SK-N-SH treated with all-trans-retinoic acid at 6 μM for 48 hours (cell line): Measurements from ENCODE around the gene MYL3.

Experiments used
- ATAC-seq: fragments of 200-7000 bp; cut with Tn5 transposase; 3 replicates; pipeline ENCODE4 v1.9.1; 2020; ENCODE audit warnings: mild to moderate bottlenecking, moderate library complexity
- ARNTL ChIP-seq: fragments of 450-650 bp; formaldehyde crosslinking; IDR thresholded peaks from 2 replicates; pipeline ENCODE4 v1.5.0; 2020; ENCODE audit warnings: low read depth, mild to moderate bottlenecking, moderate library complexity, borderline replicate concordance
- BACH2 ChIP-seq: fragments of 250-450 bp; sonication (Bioruptor Pico); IDR thresholded peaks from 2 replicates; pipeline ENCODE4 v1.9.0; 2021; ENCODE audit warnings: mild to moderate bottlenecking, borderline replicate concordance
- CSDC2 ChIP-seq: fragments of 250-450 bp; sonication (Bioruptor Pico); IDR thresholded peaks from 2 replicates; pipeline ENCODE4 v1.5.0; 2020; ENCODE audit warnings: mild to moderate bottlenecking, moderate library complexity
- GLIS3 ChIP-seq: fragments of 250-450 bp; sonication (Bioruptor Pico); IDR thresholded peaks from 2 replicates; pipeline ENCODE4 v1.5.0; 2020; ENCODE audit warnings: mild to moderate bottlenecking, moderate library complexity
- ISL1 ChIP-seq: fragments of 250-450 bp; sonication (Bioruptor Pico); IDR thresholded peaks from 2 replicates; pipeline ENCODE4 v2.1.2; 2022; ENCODE audit warnings: mild to moderate bottlenecking, moderate library complexity
- OSR1 ChIP-seq: fragments of 250-450 bp; sonication (Bioruptor Pico); IDR thresholded peaks from 2 replicates; pipeline ENCODE4 v1.8.0; 2022; ENCODE audit warnings: moderate library complexity, mild to moderate bottlenecking, inconsistent platforms
- PPARA ChIP-seq: fragments of 250-450 bp; sonication (Bioruptor Pico); IDR thresholded peaks from 2 replicates; pipeline ENCODE4 v1.5.0; 2020; ENCODE audit warnings: mild to moderate bottlenecking, borderline replicate concordance
- RARB ChIP-seq: fragments of 250-450 bp; sonication (Bioruptor Pico); IDR thresholded peaks from 2 replicates; pipeline ENCODE4 v1.8.0; 2021; ENCODE audit warnings: mild to moderate bottlenecking, moderate library complexity
- TCF4 ChIP-seq: fragments of 250-450 bp; sonication (Bioruptor Pico); IDR thresholded peaks from 2 replicates; pipeline ENCODE4 v1.8.0; 2021; ENCODE audit warnings: mild to moderate bottlenecking, moderate library complexity, borderline replicate concordance
- TOX ChIP-seq: fragments of 250-450 bp; sonication (Bioruptor Pico); IDR thresholded peaks from 2 replicates; pipeline ENCODE4 v1.8.0; 2021; ENCODE audit warnings: mild to moderate bottlenecking, moderate library complexity, borderline replicate concordance
- ZC3H10 ChIP-seq: fragments of 250-450 bp; sonication (Bioruptor Pico); IDR thresholded peaks from 2 replicates; pipeline ENCODE4 v1.5.1; 2021; ENCODE audit warnings: mild to moderate bottlenecking, moderate library complexity
- ZFP30 ChIP-seq: fragments of 450-650 bp; formaldehyde crosslinking; IDR thresholded peaks from 2 replicates; pipeline ENCODE4 v1.5.0; 2022; ENCODE audit warnings: mild to moderate bottlenecking, moderate library complexity
- ZNF565 ChIP-seq: fragments of 450-650 bp; formaldehyde crosslinking; conservative IDR thresholded peaks from 2 replicates; pipeline ENCODE4 v1.5.0; 2020; ENCODE audit warnings: low read depth, mild to moderate bottlenecking, moderate library complexity
- ZNF8 ChIP-seq: fragments of 450-650 bp; formaldehyde crosslinking; IDR thresholded peaks from 2 replicates; pipeline ENCODE4 v1.5.0; 2020; ENCODE audit warnings: mild to moderate bottlenecking, moderate library complexity
- TF ChIP-seq, protein P1 (sequence below): fragments of 250-450 bp; sonication (Bioruptor Pico); IDR thresholded peaks from 2 replicates; pipeline ENCODE4 v1.8.0; 2020; ENCODE audit warnings: mild to moderate bottlenecking, moderate library complexity, borderline replicate concordance
- TF ChIP-seq, protein P2 (sequence below): fragments of 250-450 bp; sonication (Bioruptor Pico); IDR thresholded peaks from 2 replicates; pipeline ENCODE4 v1.5.0; 2020; ENCODE audit warnings: mild to moderate bottlenecking, moderate library complexity
- TF ChIP-seq, protein P3 (sequence below): fragments of 250-450 bp; sonication (Bioruptor Pico); IDR thresholded peaks from 2 replicates; pipeline ENCODE4 v1.8.0; 2021; ENCODE audit warnings: low read depth, mild to moderate bottlenecking, moderate library complexity, borderline replicate concordance
- TF ChIP-seq, protein P4 (sequence below): fragments of 250-450 bp; sonication (Bioruptor Pico); IDR thresholded peaks from 2 replicates; pipeline ENCODE4 v1.5.1; 2020; ENCODE audit warnings: low read depth, mild to moderate bottlenecking, moderate library complexity
- TF ChIP-seq, protein P5 (sequence below): fragments of 250-450 bp; sonication (Bioruptor Pico); IDR thresholded peaks from 2 replicates; pipeline ENCODE4 v1.5.1; 2021; ENCODE audit warnings: mild to moderate bottlenecking, moderate library complexity

The MYL3 gene

DNA sequence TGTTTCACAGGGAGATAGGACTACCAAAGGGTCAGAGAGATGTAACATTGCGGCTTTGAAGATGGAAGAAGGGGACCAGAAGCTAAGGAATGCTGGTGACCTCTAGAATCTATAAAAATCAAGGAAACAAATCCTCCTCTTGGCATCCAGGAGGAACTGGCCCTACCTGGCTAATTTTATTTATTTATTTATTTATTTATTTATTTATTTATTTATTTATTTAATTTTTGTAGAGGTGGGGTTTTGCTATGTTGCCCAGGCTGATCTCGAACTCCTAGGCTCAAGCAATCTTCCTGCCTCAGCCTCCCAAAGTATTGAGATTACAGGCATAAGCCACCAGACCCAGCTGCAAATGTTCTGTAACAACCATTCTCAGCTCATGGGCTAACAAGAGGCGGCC, 19.7 kb downstream of the MYL3 start:
- ATAC-seq: no peak
- TF ChIP-seq GLIS3 (CRISPR knock-in tag) (no peak), ISL1 (CRISPR knock-in tag) (no peak)
- TF ChIP-seq, all 23 proteins: peak for 0

DNA sequence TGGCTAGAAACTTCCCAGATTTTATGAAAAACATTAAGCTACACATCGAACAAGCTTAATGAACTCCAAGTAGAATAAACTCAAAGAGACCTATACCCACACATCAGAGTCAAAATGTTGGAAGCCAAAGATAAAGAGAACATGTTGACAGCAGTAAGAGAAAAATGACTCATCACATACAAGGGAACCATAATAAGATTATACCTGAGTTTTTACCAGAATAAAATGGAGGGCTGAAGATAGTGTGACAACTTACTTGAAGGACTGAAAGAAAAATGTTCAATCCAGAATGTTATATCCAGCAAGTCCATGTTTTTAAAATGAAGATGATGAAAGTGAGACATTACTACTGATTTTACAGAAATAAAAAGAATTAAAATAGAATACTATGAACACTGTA, 22.8 kb downstream of the MYL3 start:
- no peak for ATAC-seq
- TF ChIP-seq OSR1 (CRISPR knock-in tag) (no peak), ZC3H10 (CRISPR knock-in tag) (no peak), ZNF8 (CRISPR knock-in tag) (no peak), RARB (CRISPR knock-in tag) (no peak), BACH2 (CRISPR knock-in tag) (no peak), ZFP30 (CRISPR knock-in tag) (no peak)
- TF ChIP-seq, protein P1, sequence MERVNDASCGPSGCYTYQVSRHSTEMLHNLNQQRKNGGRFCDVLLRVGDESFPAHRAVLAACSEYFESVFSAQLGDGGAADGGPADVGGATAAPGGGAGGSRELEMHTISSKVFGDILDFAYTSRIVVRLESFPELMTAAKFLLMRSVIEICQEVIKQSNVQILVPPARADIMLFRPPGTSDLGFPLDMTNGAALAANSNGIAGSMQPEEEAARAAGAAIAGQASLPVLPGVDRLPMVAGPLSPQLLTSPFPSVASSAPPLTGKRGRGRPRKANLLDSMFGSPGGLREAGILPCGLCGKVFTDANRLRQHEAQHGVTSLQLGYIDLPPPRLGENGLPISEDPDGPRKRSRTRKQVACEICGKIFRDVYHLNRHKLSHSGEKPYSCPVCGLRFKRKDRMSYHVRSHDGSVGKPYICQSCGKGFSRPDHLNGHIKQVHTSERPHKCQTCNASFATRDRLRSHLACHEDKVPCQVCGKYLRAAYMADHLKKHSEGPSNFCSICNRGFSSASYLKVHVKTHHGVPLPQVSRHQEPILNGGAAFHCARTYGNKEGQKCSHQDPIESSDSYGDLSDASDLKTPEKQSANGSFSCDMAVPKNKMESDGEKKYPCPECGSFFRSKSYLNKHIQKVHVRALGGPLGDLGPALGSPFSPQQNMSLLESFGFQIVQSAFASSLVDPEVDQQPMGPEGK (CRISPR knock-in tag): no peak

DNA sequence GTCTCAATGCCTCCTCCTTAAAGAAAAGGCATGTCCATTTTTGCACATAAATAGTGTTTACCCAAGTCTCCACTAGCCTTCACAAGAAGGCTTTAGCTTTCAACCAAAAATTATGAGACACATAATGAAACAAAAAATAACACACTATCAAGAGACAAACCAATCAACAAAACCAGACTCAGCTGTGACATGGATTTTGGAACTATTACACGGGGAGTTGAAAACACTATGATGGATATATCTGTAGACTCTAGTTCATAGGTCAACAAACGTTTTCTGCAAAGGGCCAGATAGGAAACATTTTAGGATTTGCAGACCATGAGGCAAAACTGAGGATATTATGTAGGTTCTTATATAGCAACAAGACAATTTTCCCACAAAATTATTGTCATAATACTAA, 24.9 kb downstream of the MYL3 start:
- TF ChIP-seq, protein P2, sequence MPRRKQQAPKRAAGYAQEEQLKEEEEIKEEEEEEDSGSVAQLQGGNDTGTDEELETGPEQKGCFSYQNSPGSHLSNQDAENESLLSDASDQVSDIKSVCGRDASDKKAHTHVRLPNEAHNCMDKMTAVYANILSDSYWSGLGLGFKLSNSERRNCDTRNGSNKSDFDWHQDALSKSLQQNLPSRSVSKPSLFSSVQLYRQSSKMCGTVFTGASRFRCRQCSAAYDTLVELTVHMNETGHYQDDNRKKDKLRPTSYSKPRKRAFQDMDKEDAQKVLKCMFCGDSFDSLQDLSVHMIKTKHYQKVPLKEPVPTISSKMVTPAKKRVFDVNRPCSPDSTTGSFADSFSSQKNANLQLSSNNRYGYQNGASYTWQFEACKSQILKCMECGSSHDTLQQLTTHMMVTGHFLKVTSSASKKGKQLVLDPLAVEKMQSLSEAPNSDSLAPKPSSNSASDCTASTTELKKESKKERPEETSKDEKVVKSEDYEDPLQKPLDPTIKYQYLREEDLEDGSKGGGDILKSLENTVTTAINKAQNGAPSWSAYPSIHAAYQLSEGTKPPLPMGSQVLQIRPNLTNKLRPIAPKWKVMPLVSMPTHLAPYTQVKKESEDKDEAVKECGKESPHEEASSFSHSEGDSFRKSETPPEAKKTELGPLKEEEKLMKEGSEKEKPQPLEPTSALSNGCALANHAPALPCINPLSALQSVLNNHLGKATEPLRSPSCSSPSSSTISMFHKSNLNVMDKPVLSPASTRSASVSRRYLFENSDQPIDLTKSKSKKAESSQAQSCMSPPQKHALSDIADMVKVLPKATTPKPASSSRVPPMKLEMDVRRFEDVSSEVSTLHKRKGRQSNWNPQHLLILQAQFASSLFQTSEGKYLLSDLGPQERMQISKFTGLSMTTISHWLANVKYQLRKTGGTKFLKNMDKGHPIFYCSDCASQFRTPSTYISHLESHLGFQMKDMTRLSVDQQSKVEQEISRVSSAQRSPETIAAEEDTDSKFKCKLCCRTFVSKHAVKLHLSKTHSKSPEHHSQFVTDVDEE: no peak
- TF ChIP-seq PPARA (CRISPR knock-in tag) (no peak), ZNF8 (CRISPR knock-in tag) (no peak), BACH2 (CRISPR knock-in tag) (no peak), ISL1 (CRISPR knock-in tag) (no peak), ARNTL (CRISPR knock-in tag) (no peak), CSDC2 (CRISPR knock-in tag) (no peak), ZNF565 (no peak), OSR1 (CRISPR knock-in tag) (no peak)
- TF ChIP-seq, protein P3, sequence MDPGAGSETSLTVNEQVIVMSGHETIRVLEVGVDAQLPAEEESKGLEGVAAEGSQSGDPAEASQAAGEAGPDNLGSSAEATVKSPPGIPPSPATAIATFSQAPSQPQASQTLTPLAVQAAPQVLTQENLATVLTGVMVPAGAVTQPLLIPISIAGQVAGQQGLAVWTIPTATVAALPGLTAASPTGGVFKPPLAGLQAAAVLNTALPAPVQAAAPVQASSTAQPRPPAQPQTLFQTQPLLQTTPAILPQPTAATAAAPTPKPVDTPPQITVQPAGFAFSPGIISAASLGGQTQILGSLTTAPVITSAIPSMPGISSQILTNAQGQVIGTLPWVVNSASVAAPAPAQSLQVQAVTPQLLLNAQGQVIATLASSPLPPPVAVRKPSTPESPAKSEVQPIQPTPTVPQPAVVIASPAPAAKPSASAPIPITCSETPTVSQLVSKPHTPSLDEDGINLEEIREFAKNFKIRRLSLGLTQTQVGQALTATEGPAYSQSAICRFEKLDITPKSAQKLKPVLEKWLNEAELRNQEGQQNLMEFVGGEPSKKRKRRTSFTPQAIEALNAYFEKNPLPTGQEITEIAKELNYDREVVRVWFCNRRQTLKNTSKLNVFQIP (CRISPR knock-in tag): no peak
- TF ChIP-seq, protein P4, sequence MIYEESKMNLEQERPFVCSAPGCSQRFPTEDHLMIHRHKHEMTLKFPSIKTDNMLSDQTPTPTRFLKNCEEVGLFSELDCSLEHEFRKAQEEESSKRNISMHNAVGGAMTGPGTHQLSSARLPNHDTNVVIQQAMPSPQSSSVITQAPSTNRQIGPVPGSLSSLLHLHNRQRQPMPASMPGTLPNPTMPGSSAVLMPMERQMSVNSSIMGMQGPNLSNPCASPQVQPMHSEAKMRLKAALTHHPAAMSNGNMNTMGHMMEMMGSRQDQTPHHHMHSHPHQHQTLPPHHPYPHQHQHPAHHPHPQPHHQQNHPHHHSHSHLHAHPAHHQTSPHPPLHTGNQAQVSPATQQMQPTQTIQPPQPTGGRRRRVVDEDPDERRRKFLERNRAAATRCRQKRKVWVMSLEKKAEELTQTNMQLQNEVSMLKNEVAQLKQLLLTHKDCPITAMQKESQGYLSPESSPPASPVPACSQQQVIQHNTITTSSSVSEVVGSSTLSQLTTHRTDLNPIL (CRISPR knock-in tag): no peak
- ATAC-seq: no peak

DNA sequence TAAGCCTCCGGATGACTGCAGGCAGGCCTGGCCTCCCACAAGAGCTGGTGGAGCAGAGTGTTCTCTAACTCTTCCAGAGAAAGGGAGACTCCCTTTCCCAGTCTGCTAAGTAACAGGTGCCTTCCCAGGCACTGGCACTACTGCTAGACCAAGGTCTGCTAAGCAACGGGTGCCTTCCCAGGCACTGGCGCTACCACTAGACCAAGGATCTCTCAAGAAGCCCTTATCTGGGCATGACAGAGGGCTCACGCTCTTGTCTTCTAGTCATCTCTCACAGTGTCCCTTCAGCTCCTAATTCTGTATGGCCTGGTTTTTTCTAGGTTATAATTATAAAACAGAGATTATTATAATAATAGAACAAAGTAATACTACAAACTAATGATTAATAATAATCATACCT, 27.8 kb downstream of the MYL3 start:
- no peak for ATAC-seq
- no peak for TF ChIP-seq PPARA (CRISPR knock-in tag)
- no peak for TF ChIP-seq OSR1 (CRISPR knock-in tag)
- no peak for TF ChIP-seq ARNTL (CRISPR knock-in tag)
- TF ChIP-seq, protein P5, sequence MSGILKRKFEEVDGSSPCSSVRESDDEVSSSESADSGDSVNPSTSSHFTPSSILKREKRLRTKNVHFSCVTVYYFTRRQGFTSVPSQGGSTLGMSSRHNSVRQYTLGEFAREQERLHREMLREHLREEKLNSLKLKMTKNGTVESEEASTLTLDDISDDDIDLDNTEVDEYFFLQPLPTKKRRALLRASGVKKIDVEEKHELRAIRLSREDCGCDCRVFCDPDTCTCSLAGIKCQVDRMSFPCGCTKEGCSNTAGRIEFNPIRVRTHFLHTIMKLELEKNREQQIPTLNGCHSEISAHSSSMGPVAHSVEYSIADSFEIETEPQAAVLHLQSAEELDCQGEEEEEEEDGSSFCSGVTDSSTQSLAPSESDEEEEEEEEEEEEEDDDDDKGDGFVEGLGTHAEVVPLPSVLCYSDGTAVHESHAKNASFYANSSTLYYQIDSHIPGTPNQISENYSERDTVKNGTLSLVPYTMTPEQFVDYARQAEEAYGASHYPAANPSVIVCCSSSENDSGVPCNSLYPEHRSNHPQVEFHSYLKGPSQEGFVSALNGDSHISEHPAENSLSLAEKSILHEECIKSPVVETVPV (CRISPR knock-in tag): no peak
- TF ChIP-seq, protein P3 (CRISPR knock-in tag): no peak
- TF ChIP-seq ZNF8 (CRISPR knock-in tag): no peak
- TF ChIP-seq CSDC2 (CRISPR knock-in tag): no peak
- TF ChIP-seq, protein P4 (CRISPR knock-in tag): no peak
- no peak for TF ChIP-seq TCF4 (CRISPR knock-in tag)
- TF ChIP-seq TOX: no peak
